ENCODE results near the gene MGAT4B. TPM values are rescaled to one million over a fixed set of nuclear protein-coding genes. Genes with fewer than 3 reads are reported as not detected.

Gene MGAT4B
- total RNA-seq, 2 donors from 2014 or later = 66.5 to 87.7 TPM

DNA sequence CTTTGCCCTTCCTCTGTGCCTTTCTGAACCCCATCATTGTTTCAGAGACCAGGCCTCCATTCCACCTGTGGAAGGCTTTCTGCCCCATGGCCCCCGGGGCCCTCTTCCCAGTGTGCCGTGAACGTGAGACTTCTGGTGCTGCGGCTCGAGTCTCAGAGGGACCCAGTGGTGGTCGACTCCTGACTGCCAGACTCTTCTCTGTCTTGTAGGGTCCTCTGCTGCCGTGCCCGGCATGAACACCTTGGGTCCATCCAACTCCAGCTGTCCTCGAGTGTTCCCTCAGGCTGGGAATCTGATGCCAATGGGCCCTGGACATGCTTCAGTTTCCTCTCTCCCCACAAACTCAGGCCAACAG is 33.0 kb downstream of the MGAT4B start:
- Histone ChIP-seq H3K27ac (no peak overlapping the region), H3K27me3 (replicated peaks; ENCODE audit: insufficient read depth) (no peaks in the 10 kb centered on the region), H3K36me3 (peaks cover 73% of the 10 kb centered on the region), H3K4me3 (no peak overlapping the region), H3K9me3 (no peaks in the 10 kb centered on the region), H3K4me1 (ENCODE audit: control insufficient read depth in 1 of 2, low read depth in 2 of 2) (peaks cover 0 to 1% of the 10 kb centered on the region in 2 donors)
- ATAC-seq (ENCODE audit: insufficient number of reproducible peaks, low FRiP score, low read depth) = no peak
- TF ChIP-seq, protein P1, sequence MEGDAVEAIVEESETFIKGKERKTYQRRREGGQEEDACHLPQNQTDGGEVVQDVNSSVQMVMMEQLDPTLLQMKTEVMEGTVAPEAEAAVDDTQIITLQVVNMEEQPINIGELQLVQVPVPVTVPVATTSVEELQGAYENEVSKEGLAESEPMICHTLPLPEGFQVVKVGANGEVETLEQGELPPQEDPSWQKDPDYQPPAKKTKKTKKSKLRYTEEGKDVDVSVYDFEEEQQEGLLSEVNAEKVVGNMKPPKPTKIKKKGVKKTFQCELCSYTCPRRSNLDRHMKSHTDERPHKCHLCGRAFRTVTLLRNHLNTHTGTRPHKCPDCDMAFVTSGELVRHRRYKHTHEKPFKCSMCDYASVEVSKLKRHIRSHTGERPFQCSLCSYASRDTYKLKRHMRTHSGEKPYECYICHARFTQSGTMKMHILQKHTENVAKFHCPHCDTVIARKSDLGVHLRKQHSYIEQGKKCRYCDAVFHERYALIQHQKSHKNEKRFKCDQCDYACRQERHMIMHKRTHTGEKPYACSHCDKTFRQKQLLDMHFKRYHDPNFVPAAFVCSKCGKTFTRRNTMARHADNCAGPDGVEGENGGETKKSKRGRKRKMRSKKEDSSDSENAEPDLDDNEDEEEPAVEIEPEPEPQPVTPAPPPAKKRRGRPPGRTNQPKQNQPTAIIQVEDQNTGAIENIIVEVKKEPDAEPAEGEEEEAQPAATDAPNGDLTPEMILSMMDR (IDR thresholded peaks at IDR 0.05) = no peak
- no peak for DNase-seq (ENCODE audit: low spot score)

DNA sequence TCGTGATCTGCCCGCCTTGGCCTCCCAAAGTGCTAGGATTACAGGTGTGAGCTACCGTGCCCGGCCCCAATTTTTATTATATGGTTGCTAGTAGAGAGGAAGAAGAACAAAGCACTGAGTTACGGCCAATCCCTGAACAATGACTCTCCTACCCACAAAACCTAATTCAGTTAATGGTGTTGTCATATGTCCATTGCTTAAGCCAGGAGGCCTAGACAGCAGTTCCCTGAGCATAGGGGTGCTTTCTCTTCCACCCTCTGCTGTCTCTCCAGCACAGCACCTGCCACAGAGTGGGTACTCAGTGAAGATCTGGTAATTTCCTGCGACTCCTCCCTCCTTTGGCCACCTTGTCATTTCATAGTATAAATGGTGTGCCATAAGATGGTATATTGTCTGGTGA is 34.3 kb downstream of the MGAT4B start:
- no peaks in the 10 kb centered on the region for H3K9me3 ChIP-seq
- DNase-seq (ENCODE audit: low spot score) (no peak), ATAC-seq (ENCODE audit: insufficient number of reproducible peaks, low FRiP score, low read depth) (no peak)
- H3K27ac ChIP-seq = no peak overlapping the region
- H3K36me3 ChIP-seq = peaks cover 70% of the 10 kb centered on the region
- no peaks in the 10 kb centered on the region for H3K27me3 ChIP-seq (replicated peaks; ENCODE audit: insufficient read depth)
- H3K4me1 ChIP-seq (ENCODE audit: control insufficient read depth in 1 of 2, low read depth in 2 of 2) = no peaks in the 10 kb centered on the region
- no peak overlapping the region for H3K4me3 ChIP-seq
- TF ChIP-seq, protein P1 (IDR thresholded peaks at IDR 0.05) = no peak

DNA sequence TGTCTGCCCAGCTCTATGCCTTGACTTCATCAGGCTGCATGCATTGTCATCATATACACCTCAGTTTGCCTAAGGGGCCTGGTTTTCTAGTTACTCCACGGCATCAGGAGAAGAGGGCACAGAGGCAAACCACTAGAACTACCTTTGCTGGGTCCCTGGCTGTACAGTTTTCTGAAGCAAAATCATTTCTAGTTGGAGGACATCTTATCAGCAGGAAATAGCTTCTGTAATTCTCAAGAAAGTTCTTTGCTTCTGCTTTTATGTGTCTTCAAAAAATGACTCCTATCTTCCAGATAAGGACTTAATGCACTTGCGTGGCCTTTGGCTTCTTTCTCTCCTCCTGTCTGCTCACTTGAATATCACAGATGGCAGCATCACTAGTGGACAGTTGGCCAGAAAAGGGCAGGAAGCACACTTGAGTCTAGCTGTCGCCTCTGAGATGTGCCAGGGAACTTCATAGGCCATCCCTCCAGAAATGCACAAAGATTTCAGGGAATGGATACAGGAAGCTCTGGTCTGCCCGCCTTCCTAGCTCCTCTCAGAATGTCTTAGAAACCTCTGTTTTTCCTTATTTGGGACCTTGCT is 35.3 kb downstream of the MGAT4B start:
- H3K4me1 ChIP-seq (ENCODE audit: control insufficient read depth in 1 of 2, low read depth in 2 of 2) = peaks cover 2 to 8% of the 10 kb centered on the region in 2 donors
- no peak for DNase-seq (ENCODE audit: low spot score)
- H3K4me3 ChIP-seq = no peak overlapping the region
- H3K27ac ChIP-seq = no peak overlapping the region
- no peaks in the 10 kb centered on the region for H3K9me3 ChIP-seq
- TF ChIP-seq, protein P1 (IDR thresholded peaks at IDR 0.05) = no peak
- ATAC-seq (ENCODE audit: insufficient number of reproducible peaks, low FRiP score, low read depth) = no peak
- H3K27me3 ChIP-seq (replicated peaks; ENCODE audit: insufficient read depth) = no peaks in the 10 kb centered on the region
- H3K36me3 ChIP-seq = peaks cover 68% of the 10 kb centered on the region

DNA sequence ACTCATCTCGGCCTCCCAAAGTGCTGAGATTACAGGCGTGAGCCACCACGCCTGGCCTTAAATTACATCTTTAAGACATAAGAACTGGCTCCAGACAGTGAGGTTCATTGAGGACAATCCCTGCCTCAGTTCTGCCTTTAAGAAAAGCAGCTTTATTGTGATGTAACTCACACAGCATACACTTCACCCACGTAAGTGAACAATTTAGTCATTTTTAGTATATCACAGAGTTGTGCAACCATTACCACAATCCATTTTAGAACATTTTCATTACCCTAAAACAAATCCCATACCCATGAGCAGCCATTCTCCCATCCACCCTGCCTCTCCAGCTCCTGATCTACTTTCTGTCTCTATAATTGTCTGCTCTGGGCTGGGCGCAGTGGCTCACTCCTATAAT is 36.9 kb downstream of the MGAT4B start:
- TF ChIP-seq, protein P1 (IDR thresholded peaks at IDR 0.05) = no peak
- H3K36me3 ChIP-seq = peaks cover 56% of the 10 kb centered on the region
- H3K4me1 ChIP-seq (ENCODE audit: control insufficient read depth in 1 of 2, low read depth in 2 of 2) = peaks cover 15 to 24% of the 10 kb centered on the region in 2 donors
- no peak overlapping the region for H3K4me3 ChIP-seq
- DNase-seq (ENCODE audit: low spot score) (no peak), ATAC-seq (ENCODE audit: insufficient number of reproducible peaks, low FRiP score, low read depth) (no peak)
- H3K27me3 ChIP-seq (replicated peaks; ENCODE audit: insufficient read depth) = no peaks in the 10 kb centered on the region
- H3K27ac ChIP-seq = no peak overlapping the region
- no peaks in the 10 kb centered on the region for H3K9me3 ChIP-seq

DNA sequence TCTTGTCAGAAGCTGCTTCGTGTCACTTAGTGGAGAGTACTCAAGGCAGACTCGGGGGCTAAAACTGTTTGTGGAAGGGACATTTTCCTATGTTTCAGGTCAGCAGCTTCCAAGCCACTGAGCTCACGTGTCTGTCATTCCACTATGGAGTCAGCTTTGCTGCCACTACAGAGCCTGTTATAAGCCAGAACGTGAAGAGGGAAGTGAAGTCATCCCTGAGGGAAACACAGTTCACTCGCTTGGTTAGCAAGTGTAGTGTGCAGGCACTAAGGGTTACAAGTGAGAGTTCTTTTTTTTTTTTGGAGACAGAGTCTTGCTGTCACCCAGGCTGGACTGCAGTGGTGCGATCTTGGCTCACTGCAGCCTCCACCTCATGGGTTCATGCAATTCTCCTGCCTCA is 37.4 kb downstream of the MGAT4B start:
- TF ChIP-seq, protein P1 (IDR thresholded peaks at IDR 0.05) = no peak
- H3K4me1 ChIP-seq (ENCODE audit: control insufficient read depth in 1 of 2, low read depth in 2 of 2) = peaks cover 15 to 29% of the 10 kb centered on the region in 2 donors
- ATAC-seq (ENCODE audit: insufficient number of reproducible peaks, low FRiP score, low read depth) (no peak), DNase-seq (ENCODE audit: low spot score) (no peak)
- no peaks in the 10 kb centered on the region for H3K27me3 ChIP-seq (replicated peaks; ENCODE audit: insufficient read depth)
- no peaks in the 10 kb centered on the region for H3K9me3 ChIP-seq
- H3K36me3 ChIP-seq = peaks cover 51% of the 10 kb centered on the region
- H3K4me3 ChIP-seq = no peak overlapping the region
- H3K27ac ChIP-seq = no peak overlapping the region
